ENCODE results near the gene SIGLEC6. TPM values are rescaled to one million over a fixed set of nuclear protein-coding genes. Genes with fewer than 3 reads are reported as not detected.
A peak's percentile ranks its signal among the peaks of the same experiment; 100 is the strongest.

The SIGLEC6 gene
- total RNA-seq, 2 donors from 2014 or later, result not detected

GRCh38 chr19:51485960-51486660, 45.4 kb downstream of the SIGLEC6 start:
- H3K4me1 Mint-ChIP-seq, result peaks cover 7% of the 10 kb centered on the region
- ATAC-seq (replicated peaks), result no peak
- H3K27ac Mint-ChIP-seq, result no peak overlapping the region
- H3K36me3 Mint-ChIP-seq (ENCODE audit: low read depth), result no peaks in the 10 kb centered on the region
- H3K4me3 Mint-ChIP-seq, result no peak overlapping the region
- H3K27me3 Mint-ChIP-seq, result peaks cover 19% of the 10 kb centered on the region
- H3K9me3 Mint-ChIP-seq, result no peaks in the 10 kb centered on the region

- Mint-ChIP-seq H3K9me3 (no peaks in the 10 kb centered on the region), H3K27ac (peak overlapping the region; percentile 1), H3K36me3 (ENCODE audit: low read depth) (no peaks in the 10 kb centered on the region), H3K27me3 (peaks cover 24% of the 10 kb centered on the region), H3K4me1 (peaks cover 14% of the 10 kb centered on the region), H3K4me3 (peak overlapping the region; percentile 20)
- no peak for ATAC-seq (replicated peaks)
These were observed 50.9 kb downstream of the SIGLEC6 start for GRCh38 chr19:51480590-51480989.

- Mint-ChIP-seq H3K9me3 (no peaks in the 10 kb centered on the region), H3K36me3 (ENCODE audit: low read depth) (no peaks in the 10 kb centered on the region), H3K4me3 (peak overlapping the region; percentile 20), H3K4me1 (peaks cover 14% of the 10 kb centered on the region), H3K27ac (peak overlapping the region; percentile 1), H3K27me3 (peaks cover 18% of the 10 kb centered on the region)
- ATAC-seq (replicated peaks), result peak; percentile 98
These were observed 51.7 kb downstream of the SIGLEC6 start for GRCh38 chr19:51479531-51480331.

- Mint-ChIP-seq H3K9me3 (no peaks in the 10 kb centered on the region), H3K4me1 (peaks cover 14% of the 10 kb centered on the region), H3K36me3 (ENCODE audit: low read depth) (no peaks in the 10 kb centered on the region), H3K4me3 (no peak within 1 kb of the TSS), H3K27ac (no peak within 1 kb of the TSS), H3K27me3 (peaks cover 18% of the 10 kb centered on the region)
- ATAC-seq (replicated peaks), result no peak
These were observed 52.9 kb downstream of the SIGLEC6 start, which contains the start of gene CEACAM18 for GRCh38 chr19:51478381-51479234. CEACAM18 (plus strand) TSS chr19:51478539.

GRCh38 chr19:51477344-51477743, 54.1 kb downstream of the SIGLEC6 start:
- Mint-ChIP-seq H3K4me1 (peaks cover 21% of the 10 kb centered on the region), H3K27me3 (peaks cover 18% of the 10 kb centered on the region), H3K4me3 (no peak overlapping the region), H3K9me3 (no peaks in the 10 kb centered on the region), H3K27ac (no peak overlapping the region), H3K36me3 (ENCODE audit: low read depth) (no peaks in the 10 kb centered on the region)
- ATAC-seq (replicated peaks), result no peak

GRCh38 chr19:51476164-51476563, 55.3 kb downstream of the SIGLEC6 start:
- H3K27me3 Mint-ChIP-seq, result peaks cover 18% of the 10 kb centered on the region
- H3K4me1 Mint-ChIP-seq, result peaks cover 21% of the 10 kb centered on the region
- H3K36me3 Mint-ChIP-seq (ENCODE audit: low read depth), result no peaks in the 10 kb centered on the region
- ATAC-seq (replicated peaks), result no peak
- no peak overlapping the region for H3K4me3 Mint-ChIP-seq
- no peaks in the 10 kb centered on the region for H3K9me3 Mint-ChIP-seq
- H3K27ac Mint-ChIP-seq, result no peak overlapping the region

- Mint-ChIP-seq H3K27me3 (peaks cover 11% of the 10 kb centered on the region), H3K4me3 (no peak overlapping the region), H3K4me1 (peaks cover 7% of the 10 kb centered on the region), H3K36me3 (ENCODE audit: low read depth) (no peaks in the 10 kb centered on the region), H3K9me3 (no peaks in the 10 kb centered on the region), H3K27ac (peak overlapping the region; percentile 6)
- peak; percentile 90 for ATAC-seq (replicated peaks)
These were observed 58.3 kb downstream of the SIGLEC6 start for GRCh38 chr19:51473009-51473707.

GRCh38 chr19:51472607-51473006, 58.9 kb downstream of the SIGLEC6 start:
- Mint-ChIP-seq H3K4me3 (no peak overlapping the region), H3K27ac (peak overlapping the region; percentile 6), H3K36me3 (ENCODE audit: low read depth) (no peaks in the 10 kb centered on the region), H3K27me3 (peaks cover 14% of the 10 kb centered on the region), H3K4me1 (peaks cover 7% of the 10 kb centered on the region), H3K9me3 (no peaks in the 10 kb centered on the region)
- ATAC-seq (replicated peaks), result peak; percentile 43

GRCh38 chr19:51471527-51471926, 59.9 kb downstream of the SIGLEC6 start:
- ATAC-seq (replicated peaks), result no peak

GRCh38 chr19:51470966-51471365, 60.5 kb downstream of the SIGLEC6 start:
- no peak for ATAC-seq (replicated peaks)
- Mint-ChIP-seq H3K27ac (no peak overlapping the region), H3K36me3 (ENCODE audit: low read depth) (no peaks in the 10 kb centered on the region), H3K9me3 (no peaks in the 10 kb centered on the region), H3K27me3 (peaks cover 16% of the 10 kb centered on the region), H3K4me1 (peaks cover 7% of the 10 kb centered on the region), H3K4me3 (no peak overlapping the region)

More at GRCh38 chr19:51471527-51471926, 59.9 kb downstream of the SIGLEC6 start:
- Mint-ChIP-seq H3K36me3 (ENCODE audit: low read depth) (no peaks in the 10 kb centered on the region), H3K4me1 (peaks cover 7% of the 10 kb centered on the region), H3K27ac (no peak overlapping the region), H3K4me3 (no peak overlapping the region), H3K9me3 (no peaks in the 10 kb centered on the region), H3K27me3 (peaks cover 13% of the 10 kb centered on the region)

- Mint-ChIP-seq H3K27ac (no peak overlapping the region), H3K36me3 (ENCODE audit: low read depth) (no peaks in the 10 kb centered on the region), H3K4me3 (no peak overlapping the region), H3K27me3 (peaks cover 22% of the 10 kb centered on the region), H3K4me1 (peaks cover 7% of the 10 kb centered on the region), H3K9me3 (no peaks in the 10 kb centered on the region)
- no peak for ATAC-seq (replicated peaks)
These were observed 61.8 kb downstream of the SIGLEC6 start for GRCh38 chr19:51469629-51470028.

GRCh38 chr19:51469162-51469561, 62.3 kb downstream of the SIGLEC6 start:
- H3K4me3 Mint-ChIP-seq, result no peak overlapping the region
- H3K9me3 Mint-ChIP-seq, result no peaks in the 10 kb centered on the region
- no peak for ATAC-seq (replicated peaks)
- H3K27ac Mint-ChIP-seq, result no peak overlapping the region
- H3K4me1 Mint-ChIP-seq, result peaks cover 7% of the 10 kb centered on the region
- no peaks in the 10 kb centered on the region for H3K36me3 Mint-ChIP-seq (ENCODE audit: low read depth)
- H3K27me3 Mint-ChIP-seq, result peaks cover 22% of the 10 kb centered on the region

- no peak overlapping the region for H3K27ac Mint-ChIP-seq
- no peaks in the 10 kb centered on the region for H3K36me3 Mint-ChIP-seq (ENCODE audit: low read depth)
- peaks cover 23% of the 10 kb centered on the region for H3K27me3 Mint-ChIP-seq
- no peak overlapping the region for H3K4me3 Mint-ChIP-seq
- no peaks in the 10 kb centered on the region for H3K9me3 Mint-ChIP-seq
- peaks cover 7% of the 10 kb centered on the region for H3K4me1 Mint-ChIP-seq
- ATAC-seq (replicated peaks), result no peak
These were observed 62.9 kb downstream of the SIGLEC6 start for GRCh38 chr19:51468545-51468920.
